LNCaP clone FGC (cell line): ENCODE measurements around the gene CLDN19.

ENCODE experiments used
- DNase-seq: peaks from one replicate; pipeline ENCODE4 v3.0.0-alpha.2; 2011; ENCODE audit warnings: low read depth
- H3K4me3 ChIP-seq: 2 replicates; pipeline ENCODE4 v1.5.1; 2011; ENCODE audit warnings: mild to moderate bottlenecking, low read depth, low read length, control low read depth
- TF ChIP-seq, protein P1 (sequence below): IDR thresholded peaks from 2 replicates; pipeline ENCODE4 v1.5.1; 2012; ENCODE audit warnings: mild to moderate bottlenecking; ENCODE audit not compliant: control insufficient read depth, insufficient read depth; ENCODE audit errors: extremely low read depth

The CLDN19 gene

DNA sequence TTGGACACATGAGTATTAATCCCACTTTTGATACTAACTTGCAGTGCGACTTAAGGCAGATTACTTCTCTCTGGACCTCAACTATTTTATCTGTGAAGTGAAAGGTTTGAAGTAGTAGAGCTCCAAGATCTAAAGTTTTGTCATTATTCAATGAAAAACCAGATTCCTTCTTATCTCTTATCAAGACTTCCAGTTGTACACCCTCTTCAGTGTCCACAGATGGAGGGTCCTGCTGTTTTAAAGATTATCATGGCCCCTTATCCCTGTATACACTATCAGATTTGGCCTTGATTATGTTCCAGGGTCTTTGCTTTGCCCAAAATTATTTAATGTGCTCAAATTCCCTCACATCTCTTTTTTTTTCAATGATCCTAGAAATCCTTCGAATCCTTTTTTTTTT, 28.1 kb upstream of the CLDN19 start:
- H3K4me3 ChIP-seq: peak overlapping the region; percentile 92
- no peak for DNase-seq
- TF ChIP-seq, protein P1, sequence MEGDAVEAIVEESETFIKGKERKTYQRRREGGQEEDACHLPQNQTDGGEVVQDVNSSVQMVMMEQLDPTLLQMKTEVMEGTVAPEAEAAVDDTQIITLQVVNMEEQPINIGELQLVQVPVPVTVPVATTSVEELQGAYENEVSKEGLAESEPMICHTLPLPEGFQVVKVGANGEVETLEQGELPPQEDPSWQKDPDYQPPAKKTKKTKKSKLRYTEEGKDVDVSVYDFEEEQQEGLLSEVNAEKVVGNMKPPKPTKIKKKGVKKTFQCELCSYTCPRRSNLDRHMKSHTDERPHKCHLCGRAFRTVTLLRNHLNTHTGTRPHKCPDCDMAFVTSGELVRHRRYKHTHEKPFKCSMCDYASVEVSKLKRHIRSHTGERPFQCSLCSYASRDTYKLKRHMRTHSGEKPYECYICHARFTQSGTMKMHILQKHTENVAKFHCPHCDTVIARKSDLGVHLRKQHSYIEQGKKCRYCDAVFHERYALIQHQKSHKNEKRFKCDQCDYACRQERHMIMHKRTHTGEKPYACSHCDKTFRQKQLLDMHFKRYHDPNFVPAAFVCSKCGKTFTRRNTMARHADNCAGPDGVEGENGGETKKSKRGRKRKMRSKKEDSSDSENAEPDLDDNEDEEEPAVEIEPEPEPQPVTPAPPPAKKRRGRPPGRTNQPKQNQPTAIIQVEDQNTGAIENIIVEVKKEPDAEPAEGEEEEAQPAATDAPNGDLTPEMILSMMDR: no peak

DNA sequence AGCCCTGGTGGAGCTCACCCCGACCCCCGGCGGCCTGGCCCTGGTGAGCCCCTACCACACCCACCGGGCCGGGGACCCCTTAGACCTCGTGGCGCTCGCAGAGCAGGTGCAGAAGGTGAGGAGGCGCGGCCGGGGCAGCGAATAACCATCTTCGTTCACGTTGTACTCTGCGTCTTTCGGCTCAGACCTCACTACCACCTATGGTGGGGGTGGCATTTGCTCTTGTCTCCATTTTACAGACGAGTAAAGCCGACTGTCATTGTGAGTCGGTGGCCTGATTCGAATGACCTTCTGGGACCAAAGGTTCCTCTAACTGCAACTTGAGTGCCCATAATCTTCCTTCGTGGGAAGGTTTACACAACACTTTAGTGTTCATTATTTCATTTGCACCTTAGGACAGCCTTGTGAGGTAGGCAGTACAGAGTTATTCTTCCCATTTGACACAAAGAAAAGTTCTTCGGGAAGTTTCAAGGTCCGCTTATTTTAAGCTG, 27.5 kb upstream of the CLDN19 start:
- H3K4me3 ChIP-seq: peak overlapping the region; percentile 92
- DNase-seq: no peak
- TF ChIP-seq, protein P1: no peak

DNA sequence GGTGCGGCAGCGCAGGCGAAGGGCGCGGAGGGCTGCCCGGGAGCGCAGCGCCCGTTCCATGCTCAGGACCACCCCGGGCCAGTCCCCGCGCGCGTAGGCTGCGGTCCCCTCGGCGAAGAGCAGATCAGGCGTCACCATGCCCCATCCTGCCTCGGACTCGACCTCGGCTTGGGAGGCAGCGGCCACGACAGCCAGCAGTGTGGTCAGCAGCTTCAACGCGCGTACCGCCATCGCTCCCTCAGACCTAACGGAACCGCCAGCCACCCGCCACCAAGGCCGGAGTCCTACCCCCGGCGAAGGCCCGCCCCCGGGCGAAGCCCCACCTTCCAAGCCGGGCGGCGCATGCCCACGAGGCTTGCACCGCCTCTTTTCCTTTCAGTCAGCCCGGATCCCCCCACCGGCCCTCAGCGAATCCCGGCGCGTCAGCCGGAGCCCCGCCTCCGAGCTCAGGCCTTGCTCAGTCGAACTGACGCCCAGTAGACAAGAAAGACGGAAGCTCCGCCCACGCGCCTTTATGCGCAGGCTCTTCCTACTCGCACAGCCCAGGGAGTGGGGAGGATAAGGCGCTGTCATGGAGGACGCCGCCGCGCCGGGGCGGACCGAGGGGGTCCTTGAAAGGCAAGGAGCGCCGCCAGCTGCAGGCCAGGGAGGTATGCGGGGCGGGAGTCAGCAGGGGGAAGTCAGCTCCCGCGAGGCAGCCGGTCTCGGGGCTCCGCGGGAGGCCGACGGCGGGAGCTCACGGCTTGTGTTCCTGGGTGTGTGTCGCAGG, 26.9 kb upstream of the CLDN19 start, which contains the start of the genes C1orf50 and P3H1:
C1orf50 (plus strand) TSS at position 509 of the 769 bp plus-strand sequence; CDS start at position 572, 63 bp downstream.
P3H1 (minus strand) TSS at position 288 of the 769 bp plus-strand sequence; CDS start at position 231, 57 bp downstream.
- H3K4me3 ChIP-seq: peak within 1 kb of the TSS; percentile 92
- TF ChIP-seq, protein P1: no peak

DNA sequence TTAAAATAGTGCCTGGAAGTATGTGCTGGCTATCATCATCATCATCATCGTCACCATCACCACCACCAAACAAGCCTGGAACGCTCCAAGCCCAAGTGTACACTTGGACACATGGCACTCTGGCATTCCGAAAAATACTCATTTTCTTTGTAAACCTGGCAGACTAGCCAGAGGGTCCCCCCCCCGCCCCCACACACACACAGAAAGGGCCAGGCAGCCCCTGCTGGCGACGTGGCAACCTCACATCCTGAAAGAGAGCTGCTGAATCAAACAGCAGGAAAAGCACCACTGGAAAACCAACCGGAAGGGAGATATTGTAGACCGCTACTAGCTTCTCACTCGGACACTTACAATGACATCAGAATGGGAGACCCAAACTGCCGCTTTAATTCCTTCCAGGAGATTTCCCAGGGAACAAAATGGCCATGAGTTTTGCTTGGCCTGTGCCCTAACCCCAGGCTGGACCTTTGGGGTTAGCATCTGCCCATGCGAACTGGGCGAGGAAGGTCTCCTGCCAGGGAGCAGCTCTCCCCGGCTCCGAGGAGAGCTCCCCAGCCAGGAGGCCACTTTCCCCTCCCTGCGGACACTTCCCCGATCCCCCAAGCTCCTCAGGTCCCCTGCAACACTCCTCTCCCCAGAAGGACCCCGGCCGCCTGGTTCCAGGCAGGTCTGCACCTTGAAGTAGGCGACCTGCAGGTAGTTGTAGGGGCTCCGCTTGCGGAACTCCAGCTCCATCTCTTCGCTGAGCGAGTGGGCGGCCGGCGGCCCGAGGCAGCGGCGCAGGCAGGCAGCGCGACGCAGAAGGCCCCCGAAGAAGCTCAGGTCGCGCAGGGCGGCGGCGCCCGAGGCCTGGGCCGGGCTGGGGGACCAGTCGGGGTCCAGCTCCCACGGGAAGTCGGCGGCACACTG, 26.1 kb upstream of the CLDN19 start:
- H3K4me3 ChIP-seq: peak overlapping the region; percentile 92
- TF ChIP-seq, protein P1: peak; percentile 29; the same call in 1 of the 2 replicates
- no peak for DNase-seq

More for the DNA sequence above, 26.9 kb upstream of the CLDN19 start, which contains the start of the genes C1orf50 and P3H1:
- peak; percentile 96 for DNase-seq

DNA sequence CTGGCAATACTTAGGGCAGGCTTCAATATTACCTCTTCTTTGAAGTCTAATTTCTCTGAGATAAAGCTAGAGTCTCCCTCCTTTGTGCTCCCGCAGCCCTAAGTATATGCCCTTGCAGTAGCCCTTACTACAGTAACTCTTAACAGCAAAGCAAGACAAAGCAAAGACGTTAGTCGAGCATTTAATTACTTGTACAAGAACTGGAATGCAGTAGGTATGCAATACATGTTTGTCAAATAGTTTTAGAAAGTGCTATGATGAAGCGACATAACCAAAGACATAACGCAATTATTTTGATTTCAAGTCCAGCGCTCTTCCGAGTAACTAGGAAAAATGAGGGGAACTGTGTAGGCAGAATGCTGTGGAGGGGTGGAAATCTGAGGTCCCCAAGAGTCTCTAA, 25.2 kb upstream of the CLDN19 start:
- no peak for DNase-seq
- TF ChIP-seq, protein P1: no peak

DNA sequence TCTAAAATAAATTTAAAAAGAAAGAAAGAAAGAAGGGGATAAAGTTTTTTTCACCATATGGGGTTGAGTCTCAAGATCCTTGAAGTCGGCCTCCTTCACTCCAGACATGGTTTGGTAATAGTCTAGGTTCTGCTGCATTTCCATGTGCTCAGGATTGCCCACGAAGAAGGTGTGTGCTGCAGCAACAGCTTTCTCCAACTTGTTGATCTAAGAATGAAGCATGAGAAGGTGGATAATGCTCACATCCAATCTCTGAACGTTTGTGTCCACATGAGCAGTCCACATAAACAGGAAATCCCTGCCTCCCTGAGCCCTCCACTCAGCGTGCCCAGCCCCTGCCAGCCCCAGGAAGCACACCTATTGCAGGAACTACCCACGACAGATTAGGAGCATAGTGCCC, 22.2 kb upstream of the CLDN19 start:
- no peak for DNase-seq
- H3K4me3 ChIP-seq: no peak overlapping the region
- TF ChIP-seq, protein P1: no peak

More for the DNA sequence above, 25.2 kb upstream of the CLDN19 start:
- peak overlapping the region; percentile 92 for H3K4me3 ChIP-seq
